Colonic mucosa (tissue), 4 donors: ENCODE data around the gene ANK3. TPM values are rescaled to one million over a fixed set of nuclear protein-coding genes. Genes with fewer than 3 reads are reported as not detected.

ENCODE experiments used
- DNase-seq: peaks from one replicate; pipeline ENCODE4 v3.0.0-alpha.2; 2020
- H3K27ac ChIP-seq: fragments of 200-600 bp; one replicate; pipeline ENCODE4 v1.8.0; 2021
- H3K27me3 ChIP-seq: fragments of 200-600 bp; one replicate; pipeline ENCODE4 v1.8.0; 2021
- H3K36me3 ChIP-seq: fragments of 200-600 bp; one replicate; pipeline ENCODE4 v1.8.0; 2021
- H3K4me1 ChIP-seq: fragments of 200-600 bp; one replicate; pipeline ENCODE4 v1.8.0; 2021; ENCODE audit warnings: mild to moderate bottlenecking
- H3K4me3 ChIP-seq: fragments of 200-600 bp; one replicate; pipeline ENCODE4 v1.8.0; 2021
- H3K9ac ChIP-seq, 2 donors: one replicate each; pipeline ENCODE4 v1.7.0; 2013; ENCODE audit warnings: control low read depth in 2 of 2, low read depth in 2 of 2, low read length in 2 of 2
- H3K9me3 ChIP-seq: fragments of 200-600 bp; one replicate; pipeline ENCODE4 v1.8.0; 2021
- intact Hi-C: fragments of 100-400 bp; cut with DNase I; formaldehyde crosslinking; loops from one replicate; pipeline ENCODE4 v1.14.1; 2022
- total RNA-seq, 2 donors: library from RNA; stranded (reverse); fragmentation: NEBNext Ultra II Directional in 1 of 2; extraction: Animal tissue kit (Norgen Biotek cat#: 25700) in 1 of 2; gene quantifications; one replicate each; pipeline ENCODE4 v1.2.1, GENCODE V29; 2021
- TF ChIP-seq, protein P1 (sequence below): fragments of 200-600 bp; IDR thresholded peaks from one replicate; pipeline ENCODE4 v1.8.0; 2022; ENCODE audit warnings: antibody characterized with exemption, mild to moderate bottlenecking
- donor health status: healthy.
- donor health status: DM: no; HTN: no; CAD: no.
- donor health status: DM: no; HTN: no; CAD: no.

ANK3 gene
- total RNA-seq, 2 donors from 2014 or later, result 34.6 to 82.8 TPM

DNA sequence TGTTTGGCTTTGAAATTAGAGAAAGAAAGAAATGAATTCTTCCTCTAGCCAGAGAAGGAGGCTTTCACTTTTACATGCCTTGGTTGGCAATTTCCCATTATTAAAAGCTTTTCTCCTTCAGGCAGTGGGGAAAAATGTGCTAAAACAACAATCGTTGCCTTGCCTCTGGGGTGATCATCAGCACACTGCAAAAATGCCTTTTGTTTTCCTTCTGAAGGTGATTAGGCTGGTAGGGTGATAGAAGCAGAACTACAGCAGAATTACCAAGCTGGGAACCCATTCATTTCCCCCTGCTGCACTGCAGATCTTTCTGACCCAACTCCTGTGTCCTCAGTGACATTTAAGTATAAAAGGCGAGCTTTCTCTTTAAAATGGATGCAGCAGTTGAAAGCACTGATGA lies 22.2 kb downstream of the ANK3 start:
- H3K9me3 ChIP-seq, result no peaks in the 10 kb centered on the region
- TF ChIP-seq, protein P1, sequence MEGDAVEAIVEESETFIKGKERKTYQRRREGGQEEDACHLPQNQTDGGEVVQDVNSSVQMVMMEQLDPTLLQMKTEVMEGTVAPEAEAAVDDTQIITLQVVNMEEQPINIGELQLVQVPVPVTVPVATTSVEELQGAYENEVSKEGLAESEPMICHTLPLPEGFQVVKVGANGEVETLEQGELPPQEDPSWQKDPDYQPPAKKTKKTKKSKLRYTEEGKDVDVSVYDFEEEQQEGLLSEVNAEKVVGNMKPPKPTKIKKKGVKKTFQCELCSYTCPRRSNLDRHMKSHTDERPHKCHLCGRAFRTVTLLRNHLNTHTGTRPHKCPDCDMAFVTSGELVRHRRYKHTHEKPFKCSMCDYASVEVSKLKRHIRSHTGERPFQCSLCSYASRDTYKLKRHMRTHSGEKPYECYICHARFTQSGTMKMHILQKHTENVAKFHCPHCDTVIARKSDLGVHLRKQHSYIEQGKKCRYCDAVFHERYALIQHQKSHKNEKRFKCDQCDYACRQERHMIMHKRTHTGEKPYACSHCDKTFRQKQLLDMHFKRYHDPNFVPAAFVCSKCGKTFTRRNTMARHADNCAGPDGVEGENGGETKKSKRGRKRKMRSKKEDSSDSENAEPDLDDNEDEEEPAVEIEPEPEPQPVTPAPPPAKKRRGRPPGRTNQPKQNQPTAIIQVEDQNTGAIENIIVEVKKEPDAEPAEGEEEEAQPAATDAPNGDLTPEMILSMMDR, result no peak
- H3K27ac ChIP-seq, result no peak overlapping the region
- no peak overlapping the region for H3K4me3 ChIP-seq
- no peak overlapping the region for H3K9ac ChIP-seq
- H3K27me3 ChIP-seq, result no peaks in the 10 kb centered on the region
- no peaks in the 10 kb centered on the region for H3K4me1 ChIP-seq
- intact Hi-C loops, result no loop called here
- no peaks in the 10 kb centered on the region for H3K36me3 ChIP-seq
- no peak for DNase-seq

DNA sequence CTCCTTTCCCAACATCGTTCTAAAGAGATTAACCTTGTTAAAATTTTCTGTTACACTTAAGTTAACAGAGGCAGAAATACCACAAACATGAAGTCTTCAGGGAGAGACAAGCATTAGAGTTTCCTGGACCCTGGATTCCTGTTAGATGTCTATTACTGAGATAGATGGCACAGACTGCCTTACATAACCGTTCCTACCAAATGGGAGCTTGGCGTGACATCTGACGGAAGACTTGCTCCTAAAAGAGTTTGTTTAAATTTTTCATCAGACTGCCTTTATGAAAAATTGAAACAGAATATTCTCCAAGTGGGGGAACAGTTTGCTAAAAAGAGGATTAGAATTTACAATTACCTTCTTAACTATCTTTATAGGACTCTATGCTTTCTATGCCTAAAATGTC lies 22.7 kb downstream of the ANK3 start:
- H3K36me3 ChIP-seq, result no peaks in the 10 kb centered on the region
- no peaks in the 10 kb centered on the region for H3K4me1 ChIP-seq
- H3K9ac ChIP-seq, result no peak overlapping the region
- no peak overlapping the region for H3K27ac ChIP-seq
- no peaks in the 10 kb centered on the region for H3K9me3 ChIP-seq
- no peaks in the 10 kb centered on the region for H3K27me3 ChIP-seq
- no peak for DNase-seq
- TF ChIP-seq, protein P1, result no peak
- no peak overlapping the region for H3K4me3 ChIP-seq
- intact Hi-C loops, result no loop called here

DNA sequence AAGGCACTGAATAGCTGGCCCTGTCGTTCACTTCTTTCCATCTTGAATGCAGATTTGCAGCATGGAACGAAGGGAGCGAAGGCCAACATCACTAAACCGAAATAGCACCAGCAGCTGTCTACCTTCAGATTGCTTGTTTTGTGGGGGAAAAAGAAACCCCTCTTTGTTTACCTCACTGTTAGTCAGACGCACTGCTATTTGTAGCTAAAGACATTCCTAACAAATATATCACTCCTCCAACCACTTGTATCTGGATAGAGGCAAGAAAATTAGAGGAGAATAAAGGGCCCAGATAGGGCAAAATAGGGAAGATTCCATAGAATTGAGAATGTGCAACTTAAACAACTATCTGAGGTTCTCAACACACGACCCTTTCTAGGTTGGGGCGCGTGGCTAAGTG lies 26.5 kb downstream of the ANK3 start:
- intact Hi-C loops, result no loop called here
- Histone ChIP-seq H3K4me1 (no peaks in the 10 kb centered on the region), H3K27ac (no peak overlapping the region), H3K9me3 (no peaks in the 10 kb centered on the region), H3K9ac (no peak overlapping the region), H3K4me3 (no peak overlapping the region), H3K36me3 (no peaks in the 10 kb centered on the region), H3K27me3 (no peaks in the 10 kb centered on the region)
- TF ChIP-seq, protein P1, result no peak
- DNase-seq, result no peak

DNA sequence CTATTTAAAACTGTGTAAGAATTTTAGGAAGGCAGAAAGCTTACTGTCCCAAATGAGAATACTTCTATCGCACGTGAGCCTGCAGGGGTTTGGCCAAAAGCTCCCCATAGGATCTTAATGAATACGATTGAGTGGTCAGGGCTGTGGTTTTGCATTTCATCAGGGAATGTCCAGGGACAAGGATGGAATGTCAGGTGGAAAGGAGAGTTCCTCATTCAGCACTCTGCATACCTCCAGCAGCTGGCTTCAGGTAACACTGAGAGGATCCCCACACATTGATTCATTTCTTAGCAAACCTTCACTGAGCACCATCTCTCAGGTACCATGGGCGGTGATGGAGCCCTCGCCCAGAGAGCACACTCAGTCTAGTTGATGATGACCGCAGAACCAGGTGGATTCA lies 27.2 kb downstream of the ANK3 start:
- no peaks in the 10 kb centered on the region for H3K4me1 ChIP-seq
- H3K4me3 ChIP-seq, result no peak overlapping the region
- no peaks in the 10 kb centered on the region for H3K9me3 ChIP-seq
- H3K36me3 ChIP-seq, result no peaks in the 10 kb centered on the region
- H3K27ac ChIP-seq, result no peak overlapping the region
- no peak overlapping the region for H3K9ac ChIP-seq
- TF ChIP-seq, protein P1, result no peak
- no peaks in the 10 kb centered on the region for H3K27me3 ChIP-seq
- no peak for DNase-seq
- intact Hi-C loops, result no loop called here

DNA sequence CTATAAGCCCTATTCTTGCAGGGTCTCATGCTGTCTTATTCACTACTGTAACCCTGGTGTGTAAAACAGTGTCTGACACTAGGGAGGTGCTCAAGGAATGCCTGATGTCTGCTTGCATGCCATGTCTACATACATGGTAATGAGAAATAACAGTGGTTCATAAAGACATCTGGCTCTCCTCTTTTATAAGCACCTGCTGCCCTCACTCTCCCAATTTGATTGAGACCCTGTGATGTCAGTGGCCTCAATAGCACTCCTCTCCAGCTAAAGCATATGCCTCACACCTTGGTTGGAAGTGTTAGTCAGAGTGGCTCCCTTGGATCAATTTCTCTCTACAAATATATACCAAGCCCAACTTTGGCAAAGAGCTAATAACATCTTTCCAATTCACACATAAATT lies 30.6 kb downstream of the ANK3 start:
- TF ChIP-seq, protein P1, result no peak
- Histone ChIP-seq H3K27me3 (no peaks in the 10 kb centered on the region), H3K27ac (no peak overlapping the region), H3K4me3 (no peak overlapping the region), H3K9ac (no peak overlapping the region), H3K36me3 (no peaks in the 10 kb centered on the region), H3K9me3 (no peaks in the 10 kb centered on the region), H3K4me1 (no peaks in the 10 kb centered on the region)
- intact Hi-C loops, result no loop called here
- no peak for DNase-seq

DNA sequence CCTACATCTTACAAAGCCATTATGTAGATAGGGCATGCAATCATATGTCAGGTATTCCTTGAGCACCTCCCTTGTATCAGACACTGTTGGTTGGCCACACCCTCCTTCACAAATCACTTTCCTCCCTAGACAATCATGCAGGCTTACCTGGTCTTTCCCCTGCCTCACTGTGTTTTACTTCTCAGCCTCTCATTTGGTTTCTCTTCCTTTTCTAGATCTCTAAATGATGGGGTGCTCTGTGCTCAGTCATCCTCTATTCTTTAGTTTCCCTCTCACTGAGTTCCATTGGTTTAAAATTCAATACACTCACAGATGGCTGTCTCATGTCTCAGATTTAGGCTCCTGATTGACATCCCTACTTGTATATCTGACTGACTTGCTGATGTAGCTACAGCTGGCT lies 31.4 kb downstream of the ANK3 start:
- TF ChIP-seq, protein P1, result no peak
- no peaks in the 10 kb centered on the region for H3K36me3 ChIP-seq
- H3K4me1 ChIP-seq, result no peaks in the 10 kb centered on the region
- H3K9ac ChIP-seq, result no peak overlapping the region
- no peak overlapping the region for H3K27ac ChIP-seq
- H3K27me3 ChIP-seq, result no peaks in the 10 kb centered on the region
- no peak for DNase-seq
- no peaks in the 10 kb centered on the region for H3K9me3 ChIP-seq
- H3K4me3 ChIP-seq, result no peak overlapping the region
- intact Hi-C loops, result no loop called here
